Transverse colon (tissue), 4 donors: ENCODE measurements around the gene LRIT3.

Experiments used
- CTCF ChIP-seq, 5 experiments: fragments of 200-600 bp in 3 of 5; fragments of 450-650 bp in 2 of 5; sonication (generic) in 3 of 5; IDR thresholded peaks; 1 replicate in 2 of 5; 2 replicates in 3 of 5; pipeline ENCODE4 v1.5.1; 2016 to 2017; ENCODE audit warnings: antibody characterized with exemption in 5 of 5, inconsistent platforms in 3 of 5, mild to moderate bottlenecking in 2 of 5, moderate library complexity in 1 of 5
- EP300 ChIP-seq: sonication (generic); formaldehyde crosslinking; IDR thresholded peaks from one replicate; pipeline ENCODE4 v1.6.1; 2017; ENCODE audit warnings: antibody characterized with exemption, low read depth
- POLR2A ChIP-seq: fragments of 450-650 bp; IDR thresholded peaks from one replicate; pipeline ENCODE4 v1.6.1; 2016; ENCODE audit warnings: antibody characterized with exemption, mild to moderate bottlenecking, moderate library complexity
- POLR2AphosphoS5 ChIP-seq, 3 donors: sonication (generic); formaldehyde crosslinking; IDR thresholded peaks; one replicate each; pipeline ENCODE4 v1.6.1; 2016; ENCODE audit warnings: antibody characterized with exemption in 3 of 3

GRCh38 chr4:109870061-109870460, 22.2 kb downstream of the LRIT3 start:
- no peak for TF ChIP-seq CTCF (IDR thresholded peaks at IDR 0.05)
- no peak for TF ChIP-seq POLR2AphosphoS5 (IDR thresholded peaks at IDR 0.05)
- no peak for TF ChIP-seq EP300
- no peak for TF ChIP-seq POLR2A
